ENCODE results near the gene C4orf54.

GRCh38 chr4:99610605-99611175, 46.9 kb downstream of the C4orf54 start:
- no peak for TF ChIP-seq ELK1 (IDR thresholded peaks at IDR 0.05; ENCODE audit: low read depth, low read length)
- no peak for TF ChIP-seq EP300 (IDR thresholded peaks at IDR 0.05; ENCODE audit: borderline replicate concordance in 1 of 2, control insufficient read depth in 1 of 2, low read depth in 2 of 2, low read length in 2 of 2)
- TF ChIP-seq CEBPB (IDR thresholded peaks at IDR 0.05; ENCODE audit: borderline replicate concordance in 1 of 2, low read depth in 2 of 2, low read length in 2 of 2): no peak
- no peak for TF ChIP-seq CTCF (IDR thresholded peaks at IDR 0.05 in 2 of 3, conservative IDR thresholded peaks at IDR 0.05 in 1 of 3; ENCODE audit: control insufficient read depth in 2 of 3, extremely low read depth in 1 of 3, insufficient read depth in 1 of 3, low read depth in 3 of 3, low read length in 3 of 3)
- no peak for TF ChIP-seq TARDBP (IDR thresholded peaks at IDR 0.05; ENCODE audit: borderline replicate concordance)
- TF ChIP-seq EGR1 (IDR thresholded peaks at IDR 0.05; ENCODE audit: borderline replicate concordance in 1 of 2, low read depth in 2 of 2, low read length in 2 of 2): no peak
- TF ChIP-seq ATF3 (IDR thresholded peaks at IDR 0.05; ENCODE audit: borderline replicate concordance, extremely low read depth, low read depth, low read length): no peak
- TF ChIP-seq NFYB (IDR thresholded peaks at IDR 0.05; ENCODE audit: insufficient read depth, low read depth, low read length): no peak
- TF ChIP-seq POLR2AphosphoS5 (IDR thresholded peaks at IDR 0.05; ENCODE audit: low read length): no peak
- no peak for TF ChIP-seq POLR2A (IDR thresholded peaks at IDR 0.05; ENCODE audit: low read depth, low read length)
